Stimulated activated naive CD4-positive, alpha-beta T cell (primary cell): ENCODE data around the gene GLMN.
"Not testable (repeated sequence)": the region's sequence is repeated elsewhere in the genome, so short reads cannot be mapped to it uniquely, and the experiment has no call there.

Source experiments
- DNase-seq, 6 experiments: peaks; one replicate each; lab custom pipeline; 2025; lab: John Stamatoyannopoulos, UW

The GLMN gene

DNA sequence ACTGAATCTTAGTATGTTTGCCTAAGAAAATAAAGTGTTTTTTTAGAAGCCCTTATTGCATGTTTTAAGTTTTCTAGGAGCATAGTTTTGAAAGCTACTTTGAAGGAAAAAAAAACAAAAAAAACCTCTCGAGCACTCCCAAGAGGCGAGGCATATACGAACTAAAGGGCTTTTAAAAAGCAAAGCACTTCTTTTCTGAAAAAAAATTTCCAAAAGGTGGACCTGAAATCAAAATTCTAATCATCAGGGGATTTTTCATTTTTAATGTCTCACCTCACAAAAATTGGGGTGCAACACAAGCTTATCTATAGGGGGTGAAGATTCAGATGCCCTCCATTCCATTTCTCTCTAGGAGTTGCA lies 594 bp downstream of the GLMN start:
- DNase-seq = peak in 1 of 6 experiments; percentile 25

DNA sequence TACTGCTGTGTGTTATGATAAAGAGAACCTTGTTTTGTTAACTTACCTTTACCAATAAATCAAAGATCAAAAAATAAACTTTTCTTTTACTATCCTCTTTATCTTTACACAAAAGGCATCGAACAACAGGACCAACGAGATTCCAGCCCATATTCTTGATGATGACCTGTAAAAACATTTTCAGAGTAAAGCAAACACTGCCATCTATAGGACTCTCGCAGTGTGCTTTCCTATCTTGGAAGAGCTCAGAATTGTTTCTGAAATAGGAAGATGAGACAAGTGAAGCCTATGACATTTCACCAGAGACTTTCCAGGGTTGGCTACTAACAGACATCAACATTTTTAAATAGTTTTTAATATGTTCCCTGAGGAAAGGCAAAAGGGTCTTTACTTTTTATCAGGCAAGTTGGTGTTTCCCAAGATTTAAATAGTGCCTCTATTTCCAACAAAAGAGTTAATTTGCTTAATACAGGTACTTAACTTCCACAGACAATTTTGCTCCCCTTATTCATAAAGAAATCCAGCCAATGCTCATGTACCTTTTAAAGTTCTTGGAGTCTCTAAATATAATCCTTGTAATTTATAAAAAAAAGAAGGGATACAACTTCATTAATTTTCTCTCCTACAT lies 7.3 kb downstream of the GLMN start:
- DNase-seq = peak in 2 of 6 experiments; percentile 29 to 37

DNA sequence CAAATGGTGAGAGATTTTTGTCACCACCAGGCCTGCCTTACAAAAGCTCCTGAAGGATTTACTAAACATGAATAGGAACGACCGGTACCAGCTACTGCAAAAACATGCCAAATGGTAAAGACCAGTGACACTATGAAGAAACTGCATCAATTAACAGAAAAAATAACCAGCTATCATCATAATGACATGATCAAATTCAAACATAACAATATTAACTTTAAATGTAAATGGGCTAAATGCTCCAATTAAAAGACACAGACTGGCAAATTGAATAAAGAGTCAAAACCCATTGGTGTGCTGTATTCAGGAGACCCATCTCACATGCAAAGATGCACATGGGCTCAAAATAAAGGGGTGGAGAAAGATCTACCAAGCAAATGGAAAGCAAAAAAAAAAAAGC lies 17.4 kb downstream of the GLMN start:
- DNase-seq = not testable (repeated sequence)

DNA sequence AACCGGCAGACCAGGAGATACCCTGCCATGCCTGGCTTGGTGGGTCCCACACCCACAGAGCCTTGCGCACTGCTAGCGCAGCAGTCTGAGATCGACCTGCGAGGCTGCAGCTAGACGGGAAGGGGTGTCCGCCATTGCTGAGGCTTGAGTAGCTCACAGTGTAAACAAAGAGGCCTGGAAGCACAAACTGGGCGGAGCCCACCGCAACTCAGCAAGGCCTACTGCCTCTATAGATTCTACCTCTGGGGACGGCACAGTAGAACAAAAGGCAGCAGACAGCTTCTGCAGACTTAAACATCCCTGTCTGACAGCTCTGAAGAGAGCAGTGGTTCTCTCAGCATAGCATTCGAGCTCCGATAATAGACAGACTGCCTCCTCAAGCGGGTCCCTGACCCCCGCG lies 19.0 kb downstream of the GLMN start:
- DNase-seq = not testable (repeated sequence)

DNA sequence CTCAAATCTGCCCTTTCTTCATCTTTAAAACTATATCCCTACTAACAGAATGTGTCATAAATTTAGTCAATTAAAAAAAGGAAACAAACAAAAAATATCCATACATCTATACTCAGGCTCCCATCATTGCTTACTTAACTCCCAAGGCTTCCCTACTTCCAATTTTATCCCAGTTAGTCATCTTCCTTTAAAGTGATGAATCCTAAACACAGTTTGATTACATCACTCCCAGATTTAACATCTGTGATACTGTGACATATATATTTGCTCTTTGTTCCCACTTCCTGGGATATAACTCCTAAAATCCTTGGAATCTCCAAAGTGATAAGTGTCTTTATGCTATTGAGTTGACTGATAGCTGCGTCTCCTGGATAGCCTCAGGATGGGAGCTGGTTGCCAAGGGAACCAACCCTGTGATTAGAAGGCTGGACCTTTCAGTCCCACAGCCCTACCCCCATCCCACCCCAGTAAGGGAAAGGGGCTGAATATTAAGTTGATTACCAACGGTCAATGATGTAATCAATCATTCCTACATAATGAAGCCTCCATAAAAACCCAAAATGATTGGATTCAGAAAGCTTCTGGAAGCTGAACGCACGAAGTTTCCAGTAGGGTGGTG lies 21.6 kb downstream of the GLMN start:
- DNase-seq = no peak

DNA sequence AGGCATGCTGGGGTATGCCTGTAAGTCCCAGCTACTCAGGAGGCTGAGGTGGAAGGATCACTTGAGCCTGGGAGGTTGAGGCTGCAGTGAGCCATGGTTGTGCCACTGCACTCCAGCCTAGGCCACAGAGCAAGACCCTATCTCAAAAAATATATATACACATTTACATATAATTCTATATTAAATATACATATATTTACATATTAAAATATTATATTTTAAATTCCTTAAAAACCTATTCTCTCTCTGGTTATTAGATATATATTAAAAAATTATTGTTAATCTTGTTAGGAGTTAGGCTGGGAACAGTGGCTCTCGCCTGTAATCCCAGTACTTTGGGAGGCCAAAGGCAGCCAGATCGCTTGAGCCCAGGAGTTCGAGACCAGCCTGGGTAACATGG lies 22.7 kb downstream of the GLMN start:
- DNase-seq = no peak

DNA sequence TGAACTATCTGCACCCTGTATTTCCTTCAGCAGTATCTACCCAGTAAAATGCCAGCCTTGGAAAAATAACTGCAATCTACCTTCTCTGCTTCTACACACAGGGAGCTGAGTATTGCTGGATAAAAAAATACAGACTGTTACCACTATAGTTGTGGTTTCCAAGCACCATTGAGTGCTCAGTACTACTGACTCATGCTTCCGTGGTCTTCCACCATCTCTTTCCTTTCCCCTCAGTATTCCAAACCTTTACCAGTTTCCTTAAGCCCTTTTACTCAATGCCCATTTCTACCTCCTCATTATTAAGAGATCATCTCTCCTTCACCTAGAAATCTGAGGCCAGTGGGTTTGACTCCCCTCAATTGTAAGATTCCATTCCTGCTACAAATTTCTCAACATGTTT lies 23.8 kb downstream of the GLMN start:
- no peak for DNase-seq

DNA sequence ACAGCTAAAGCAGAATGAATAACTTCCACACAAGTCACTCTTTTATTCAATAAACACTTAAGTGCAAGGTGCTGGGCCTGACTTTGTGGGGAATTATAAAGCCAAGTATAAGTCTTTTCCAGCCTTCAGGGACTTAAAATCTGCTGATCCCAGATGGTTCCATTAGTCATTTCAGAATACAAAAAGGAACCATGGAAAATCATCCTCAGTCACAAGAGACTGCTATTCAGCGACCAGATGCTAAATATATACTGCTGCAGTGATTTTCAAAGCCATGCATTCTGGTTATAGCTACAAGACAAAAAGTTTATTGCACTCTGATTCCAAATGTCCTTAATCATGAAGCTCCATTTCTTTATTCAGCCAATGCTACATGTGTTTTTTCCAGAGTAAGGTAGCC lies 25.7 kb downstream of the GLMN start:
- no peak for DNase-seq

DNA sequence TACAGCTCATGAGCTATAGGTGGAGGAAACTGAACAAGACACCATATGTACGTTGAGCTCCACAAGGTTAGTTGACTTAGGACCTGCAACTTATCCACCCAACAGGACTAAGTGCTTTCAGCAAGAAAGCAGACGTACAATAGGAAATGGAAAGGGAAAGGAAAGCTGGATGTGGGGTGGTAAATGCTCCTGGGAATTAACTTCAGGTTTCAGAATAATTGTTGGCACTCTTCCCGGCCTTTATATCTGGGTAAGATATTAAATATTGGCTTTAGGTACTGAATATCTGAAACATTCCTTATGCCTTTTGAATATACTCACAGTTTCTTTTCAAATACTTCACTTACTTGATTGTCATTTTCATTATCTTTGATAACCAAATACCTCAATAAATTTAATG lies 36.3 kb downstream of the GLMN start:
- DNase-seq = no peak

DNA sequence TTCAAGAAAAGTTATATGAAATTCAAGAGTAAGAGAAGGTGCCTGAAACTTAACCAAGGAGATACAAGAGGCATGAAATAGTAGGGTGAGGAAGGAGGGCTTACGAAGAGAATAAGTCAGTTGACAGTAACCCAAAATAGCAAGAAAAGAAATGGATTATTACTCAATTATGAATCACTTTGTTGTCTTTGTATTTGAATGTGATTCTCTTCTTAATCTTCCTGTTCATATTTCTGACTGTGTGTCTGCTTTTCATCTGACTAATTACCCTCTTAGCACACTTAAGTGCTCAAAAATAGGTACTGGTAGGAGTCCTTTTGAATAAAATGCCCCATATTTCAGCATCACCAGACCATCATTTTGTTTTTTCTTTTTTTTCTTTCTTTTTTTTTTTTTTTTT lies 39.4 kb downstream of the GLMN start:
- no peak for DNase-seq

DNA sequence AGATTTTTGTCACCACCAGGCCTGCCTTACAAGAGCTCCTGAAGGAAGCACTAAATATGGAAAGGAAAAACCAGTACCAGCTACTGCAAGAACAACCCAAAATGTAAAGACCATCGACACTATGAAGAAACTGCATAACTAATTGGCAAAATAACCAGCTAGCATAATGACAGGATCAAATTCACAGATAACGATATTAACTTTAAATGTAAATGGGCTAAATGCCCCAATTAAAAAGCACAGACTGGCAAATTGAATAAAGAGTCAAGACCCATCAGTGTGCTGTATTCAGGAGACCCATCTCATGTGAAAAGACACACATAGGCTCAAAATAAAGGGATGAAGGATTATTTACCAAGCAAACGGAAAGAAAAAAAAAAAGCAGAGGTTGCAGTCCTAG lies 44.1 kb downstream of the GLMN start:
- not testable (repeated sequence) for DNase-seq

DNA sequence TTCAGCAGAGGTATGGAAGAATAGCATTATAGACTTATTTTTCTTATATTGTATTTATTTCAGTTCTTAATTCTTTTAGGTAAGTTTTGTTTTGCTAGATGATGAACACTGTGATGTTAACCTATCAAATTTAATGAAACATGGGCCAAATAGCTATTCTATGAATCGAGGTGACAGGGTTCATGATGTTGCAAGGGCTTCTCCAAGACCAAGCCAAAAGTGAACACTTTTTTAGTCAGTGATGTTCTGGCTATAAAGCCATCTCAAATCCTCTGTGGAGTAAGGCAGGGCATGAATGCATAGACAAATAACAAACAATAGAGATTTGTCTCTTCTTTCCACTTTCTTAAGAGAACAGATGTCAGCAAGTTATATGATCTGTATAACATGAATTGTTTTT lies 54.4 kb downstream of the GLMN start:
- no peak for DNase-seq

DNA sequence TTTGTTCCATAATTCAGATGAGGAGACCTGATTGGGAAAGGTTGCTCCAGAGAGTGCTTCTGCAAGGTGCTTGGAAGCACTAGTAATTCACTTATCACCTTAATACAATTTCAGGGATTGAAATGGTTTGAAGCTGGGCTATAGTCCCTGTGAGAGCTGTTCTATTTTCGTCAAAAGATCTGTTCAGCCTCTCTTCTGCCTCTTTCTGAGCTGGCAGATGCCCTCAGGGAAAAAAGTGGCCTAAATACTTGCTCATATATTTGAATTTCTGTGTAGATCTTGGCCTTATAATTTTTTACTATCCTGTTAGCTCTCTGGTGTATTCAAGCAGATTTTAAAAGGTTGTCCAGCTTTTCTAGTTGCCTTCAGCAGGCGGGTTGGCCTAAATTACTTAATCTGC lies 58.8 kb downstream of the GLMN start:
- no peak for DNase-seq

DNA sequence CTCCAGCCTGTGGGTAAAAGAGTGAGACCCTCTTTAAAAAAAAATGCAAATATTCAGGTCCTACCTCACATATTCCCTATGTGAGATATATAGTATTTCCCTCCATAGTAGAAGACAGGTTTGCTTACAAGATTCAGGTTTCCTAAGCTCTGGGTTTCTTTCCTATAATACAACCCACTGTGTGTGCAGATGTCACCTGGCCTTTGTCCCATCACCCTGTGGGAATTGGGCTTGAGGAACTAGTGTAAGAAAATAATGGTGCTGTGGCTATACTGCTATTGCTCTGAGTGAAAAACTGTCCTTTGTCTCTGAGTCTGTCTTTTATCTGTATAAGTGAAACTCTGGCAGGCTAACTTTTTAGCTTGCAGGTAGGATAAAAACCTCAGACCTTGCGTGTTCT lies 68.1 kb downstream of the GLMN start:
- no peak for DNase-seq

DNA sequence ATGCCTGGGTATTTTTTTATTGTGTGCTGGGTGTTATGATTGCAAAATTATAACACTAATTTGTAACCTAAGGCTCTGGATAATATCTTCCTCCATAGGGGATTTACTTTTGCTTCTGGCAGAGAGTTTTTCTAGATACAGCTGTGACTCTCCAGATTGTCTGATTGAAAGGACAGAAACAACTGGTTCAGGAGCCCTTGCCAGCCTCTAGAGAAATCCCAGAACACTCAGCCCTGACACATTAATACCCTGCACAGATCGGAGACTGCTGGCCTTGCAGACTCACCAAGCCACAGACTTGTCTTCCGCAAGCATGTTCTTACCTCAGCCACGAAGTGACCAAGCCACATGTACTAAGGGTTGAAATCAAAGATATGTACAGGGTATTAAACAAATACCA lies 70.4 kb downstream of the GLMN start:
- no peak for DNase-seq

DNA sequence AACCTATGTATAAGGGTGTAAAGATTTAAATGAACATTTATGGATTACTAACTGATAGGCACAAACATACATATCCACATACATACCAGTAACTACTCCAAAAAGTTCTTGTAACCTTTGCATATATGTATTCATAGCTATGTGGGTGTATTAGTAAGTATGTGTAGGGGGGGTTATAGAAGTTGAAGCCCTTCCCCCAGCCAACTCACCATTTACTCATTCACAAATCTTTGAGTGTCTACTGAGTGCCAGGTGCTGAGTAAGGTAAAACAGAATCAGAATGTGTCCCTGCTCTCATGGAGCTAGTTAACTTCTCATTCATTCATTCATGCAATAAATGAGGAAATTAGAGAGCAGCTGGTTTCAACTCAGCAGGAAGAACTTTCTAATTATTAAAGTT lies 79.8 kb downstream of the GLMN start:
- DNase-seq = no peak

DNA sequence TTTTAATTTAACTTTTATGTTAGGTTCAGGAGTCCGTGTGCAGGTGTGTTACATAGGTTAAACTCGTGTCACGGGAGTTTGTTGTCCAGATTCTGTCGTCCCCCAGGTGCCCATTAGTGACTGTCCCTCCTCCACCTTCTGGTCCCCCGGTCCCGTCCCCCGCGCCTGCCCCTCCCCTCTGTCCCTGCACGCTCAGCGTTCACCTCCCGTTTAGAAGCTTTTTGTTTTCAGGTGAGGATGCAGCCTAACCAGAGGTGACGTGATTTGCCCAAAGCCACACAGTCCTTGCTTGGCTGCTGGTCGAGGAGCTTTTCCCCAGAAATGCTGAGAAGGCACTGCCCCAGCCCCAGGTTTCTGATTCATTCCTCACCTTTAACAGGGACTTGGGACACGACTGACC lies 80.2 kb downstream of the GLMN start:
- no peak for DNase-seq

DNA sequence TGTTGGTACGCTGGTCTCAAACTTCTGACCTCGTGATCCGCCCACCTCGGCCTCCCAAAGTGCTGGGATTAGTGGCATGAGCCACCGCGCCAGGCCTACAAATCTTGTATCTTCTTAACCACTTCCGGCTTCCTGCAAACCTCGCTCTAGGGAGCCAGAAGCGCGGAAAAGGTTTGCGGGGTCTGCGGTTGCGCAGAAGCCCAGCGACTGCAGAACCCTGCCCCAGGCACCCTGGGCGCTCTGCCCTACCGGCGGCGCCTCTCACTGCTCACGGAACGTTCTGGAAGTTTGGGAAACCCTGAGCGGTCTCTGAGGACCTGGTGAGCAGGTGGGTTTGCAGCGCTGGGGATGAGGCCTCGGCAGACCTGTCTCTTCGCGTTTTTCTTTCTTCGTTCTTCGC lies 81.1 kb downstream of the GLMN start, which contains the start of gene C1orf146:
Gene C1orf146, plus strand, starts transcription at position 195 of the 400 bp plus-strand sequence. CDS start 13,506 bp downstream, outside the sequence.
- no peak for DNase-seq

DNA sequence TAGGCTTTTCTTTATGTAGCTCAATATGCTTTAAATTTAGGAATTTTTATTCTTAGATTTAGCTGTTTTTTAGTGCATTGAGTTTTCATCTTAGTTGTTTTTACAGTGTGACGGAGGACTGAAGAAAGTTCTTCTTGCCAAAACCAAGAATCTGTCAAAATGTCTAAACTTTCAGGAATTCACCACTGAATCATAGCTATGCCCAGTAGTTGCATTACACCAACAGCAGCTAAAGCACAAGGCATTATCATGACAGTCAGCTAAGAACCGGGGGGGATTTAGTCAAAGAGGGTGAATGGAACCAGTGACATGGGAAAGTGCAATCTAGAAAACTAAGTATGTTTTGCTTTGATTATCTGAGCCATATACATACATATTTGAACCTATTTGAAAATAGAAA lies 87.6 kb downstream of the GLMN start:
- no peak for DNase-seq

DNA sequence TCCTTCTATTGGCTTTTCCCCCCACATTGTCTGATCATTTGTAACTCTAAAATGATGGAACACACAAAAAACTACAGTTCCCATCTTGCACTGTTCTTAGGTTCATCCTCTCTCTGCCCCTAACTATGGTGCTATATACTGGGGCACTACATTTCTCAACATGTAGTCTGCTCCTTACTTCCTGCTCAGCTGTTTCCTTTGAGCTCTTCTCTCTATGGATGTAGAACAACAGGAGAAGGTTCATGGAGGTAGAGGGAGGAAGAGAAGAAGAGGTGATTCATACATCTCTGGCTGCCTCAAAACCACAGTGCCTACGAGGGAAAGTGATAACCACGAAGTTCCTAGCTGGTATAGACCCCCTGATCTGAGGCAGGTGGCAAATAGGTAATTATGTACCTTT lies 88.1 kb downstream of the GLMN start:
- DNase-seq = no peak

DNA sequence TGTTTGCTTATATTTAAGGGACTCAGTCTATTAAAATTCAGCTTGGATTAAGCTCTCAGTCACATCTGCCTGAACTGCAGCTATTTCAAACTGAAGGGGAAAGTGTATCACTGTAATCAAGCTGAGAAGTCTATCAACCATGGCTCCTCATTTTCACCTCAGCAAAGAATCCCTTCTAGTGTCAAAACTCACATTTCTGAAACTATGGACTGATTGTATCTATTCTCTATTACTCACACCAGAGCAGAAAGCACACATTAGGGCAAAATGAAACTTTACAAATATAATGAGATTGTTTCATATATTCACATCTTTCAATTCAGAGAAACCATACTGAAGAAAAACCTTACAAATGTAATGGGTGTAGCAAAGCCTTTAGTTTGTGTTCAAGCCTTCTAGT lies 95.7 kb downstream of the GLMN start:
- no peak for DNase-seq

DNA sequence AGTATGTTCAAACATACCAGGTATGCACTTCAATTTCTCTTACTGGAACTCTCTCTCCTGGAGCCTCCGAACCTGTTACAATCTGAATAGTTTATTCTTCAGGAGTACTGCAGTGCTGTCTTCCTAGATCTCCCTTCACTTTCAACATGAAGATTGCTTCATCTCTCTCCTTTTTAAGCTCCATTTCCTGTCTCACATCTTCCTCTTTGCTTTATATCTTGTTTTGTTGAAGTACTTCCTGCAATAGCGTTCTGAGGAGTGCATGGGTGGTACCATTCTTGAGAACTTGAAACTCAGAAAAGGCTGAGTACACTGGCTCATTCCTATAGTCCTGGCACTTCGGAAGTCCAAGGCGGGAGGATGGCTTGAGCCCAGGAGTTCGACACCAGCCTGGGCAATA lies 96.8 kb downstream of the GLMN start:
- DNase-seq = peak in 2 of 6 experiments; percentile 26 to 44
